Ovary (tissue), 3 donors: ENCODE results near the gene ZNF281.

Source experiments
- EP300 ChIP-seq: sonication (generic); formaldehyde crosslinking; IDR thresholded peaks from one replicate; pipeline ENCODE4 v1.6.1; 2017; ENCODE audit warnings: antibody characterized with exemption
- POLR2A ChIP-seq: fragments of 450-650 bp; IDR thresholded peaks from one replicate; pipeline ENCODE4 v1.6.1; 2017; ENCODE audit warnings: antibody characterized with exemption, mild to moderate bottlenecking, moderate library complexity
- TF ChIP-seq, protein P1 (sequence below), 3 donors: fragments of 450-650 bp in 2 of 3; fragments of 200-600 bp in 1 of 3; IDR thresholded peaks; one replicate each; pipeline versions ENCODE4 v1.5.1 to v1.8.0; 2016 to 2022; ENCODE audit warnings: antibody characterized with exemption in 3 of 3, mild to moderate bottlenecking in 1 of 3
- donor health status: DM: no; HTN: no; CAD: no.

DNA sequence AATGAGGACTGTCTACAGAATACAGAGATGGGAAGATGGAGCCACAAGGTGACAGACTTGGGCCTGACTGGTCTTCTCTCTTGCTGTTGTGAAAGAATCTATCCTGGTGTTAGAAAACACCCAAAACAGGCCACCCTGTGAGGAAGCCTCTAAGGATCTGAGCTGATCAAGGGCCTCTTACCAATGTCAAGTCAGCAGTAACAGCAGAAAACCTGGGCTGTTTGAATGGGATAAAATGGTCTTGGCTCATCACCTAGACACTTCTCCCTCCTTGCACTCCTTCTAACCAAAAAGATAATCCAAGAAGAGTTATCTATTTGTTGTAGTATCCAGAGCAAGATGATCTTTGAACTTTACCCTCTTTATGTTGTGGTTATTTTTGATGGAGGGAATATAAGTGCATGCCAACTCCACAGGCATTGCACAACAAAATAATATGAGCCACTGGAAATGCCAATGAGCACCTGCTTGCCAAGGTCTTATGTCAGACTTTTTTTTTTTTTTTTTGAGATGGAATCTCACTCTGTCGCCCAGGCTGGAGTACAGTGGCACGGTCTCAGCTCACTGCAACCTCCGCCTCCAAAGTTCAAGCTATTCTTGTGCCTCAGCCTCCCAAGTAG lies 32.8 kb upstream of the ZNF281 start:
- TF ChIP-seq, protein P1, sequence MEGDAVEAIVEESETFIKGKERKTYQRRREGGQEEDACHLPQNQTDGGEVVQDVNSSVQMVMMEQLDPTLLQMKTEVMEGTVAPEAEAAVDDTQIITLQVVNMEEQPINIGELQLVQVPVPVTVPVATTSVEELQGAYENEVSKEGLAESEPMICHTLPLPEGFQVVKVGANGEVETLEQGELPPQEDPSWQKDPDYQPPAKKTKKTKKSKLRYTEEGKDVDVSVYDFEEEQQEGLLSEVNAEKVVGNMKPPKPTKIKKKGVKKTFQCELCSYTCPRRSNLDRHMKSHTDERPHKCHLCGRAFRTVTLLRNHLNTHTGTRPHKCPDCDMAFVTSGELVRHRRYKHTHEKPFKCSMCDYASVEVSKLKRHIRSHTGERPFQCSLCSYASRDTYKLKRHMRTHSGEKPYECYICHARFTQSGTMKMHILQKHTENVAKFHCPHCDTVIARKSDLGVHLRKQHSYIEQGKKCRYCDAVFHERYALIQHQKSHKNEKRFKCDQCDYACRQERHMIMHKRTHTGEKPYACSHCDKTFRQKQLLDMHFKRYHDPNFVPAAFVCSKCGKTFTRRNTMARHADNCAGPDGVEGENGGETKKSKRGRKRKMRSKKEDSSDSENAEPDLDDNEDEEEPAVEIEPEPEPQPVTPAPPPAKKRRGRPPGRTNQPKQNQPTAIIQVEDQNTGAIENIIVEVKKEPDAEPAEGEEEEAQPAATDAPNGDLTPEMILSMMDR (IDR thresholded peaks at IDR 0.05): no peak
- TF ChIP-seq POLR2A (no peak), EP300 (no peak)
